H1 (cell line): Measurements from ENCODE around the gene MRPS6. TPM values are rescaled to one million over a fixed set of nuclear protein-coding genes. Genes with fewer than 3 reads are reported as not detected.

Source experiments
- CTCF ChIA-PET: fragments of 300-600 bp; sonication (Branson Sonifier 250); formaldehyde crosslinking; loops from one replicate; lab custom pipeline; 2021; ENCODE audit not compliant: partially characterized antibody; lab: Charles Lee
- POLR2A ChIA-PET: fragments of 300-600 bp; sonication (Branson Sonifier 250); formaldehyde crosslinking; loops from one replicate; lab custom pipeline; 2021; ENCODE audit warnings: inconsistent platforms; ENCODE audit not compliant: partially characterized antibody; lab: Charles Lee
- DNase-seq, 2 experiments: peaks; one replicate each; pipeline versions ENCODE4 v3.0.0 to v3.0.0-alpha.2; 2010 to 2022; ENCODE audit warnings: low spot score in 2 of 2, low read depth in 1 of 2, mixed read lengths in 1 of 2
- FAIRE-seq: peaks from 2 replicates; lab custom pipeline; 2011; peaks lifted over from hg19 to GRCh38; lab: Jason Lieb, UNC
- H2AFZ ChIP-seq: 2 replicates; pipeline ENCODE4 v1.8.1; 2012; ENCODE audit warnings: low read length, inconsistent platforms
- H2AK5ac ChIP-seq: 2 replicates; pipeline ENCODE4 v1.6.1; 2013; ENCODE audit warnings: low read depth, low read length
- H2BK120ac ChIP-seq: replicated peaks from 2 replicates; pipeline ENCODE3; 2013; ENCODE audit warnings: low read depth, low read length, inconsistent platforms
- H2BK12ac ChIP-seq: 2 replicates; pipeline ENCODE4 v1.6.1; 2013; ENCODE audit warnings: low read depth, low read length
- H2BK15ac ChIP-seq: 2 replicates; pipeline ENCODE4 v1.6.1; 2013; ENCODE audit warnings: low read length
- H2BK20ac ChIP-seq: 2 replicates; pipeline ENCODE4 v1.6.1; 2013; ENCODE audit warnings: low read length
- H2BK5ac ChIP-seq: 2 replicates; pipeline ENCODE4 v1.6.1; 2013; ENCODE audit warnings: low read depth, low read length
- H3K14ac ChIP-seq: 2 replicates; pipeline ENCODE4 v1.6.1; 2013; ENCODE audit warnings: inconsistent platforms; ENCODE audit not compliant: insufficient read length
- H3K18ac ChIP-seq: 2 replicates; pipeline ENCODE4 v1.6.1; 2013; ENCODE audit warnings: low read length; ENCODE audit errors: extremely low read depth
- H3K23ac ChIP-seq: 2 replicates; pipeline ENCODE4 v1.6.1; 2013; ENCODE audit warnings: inconsistent platforms; ENCODE audit not compliant: insufficient read length
- H3K23me2 ChIP-seq: 2 replicates; pipeline ENCODE4 v1.6.1; 2013; ENCODE audit warnings: low read depth, low read length
- H3K27ac ChIP-seq: 2 replicates; pipeline ENCODE4 v1.6.1; 2011; ENCODE audit warnings: low read depth, low read length, inconsistent platforms
- H3K27me3 ChIP-seq, 4 experiments: replicated peaks in 1 of 4; 1 replicate in 1 of 4; 2 replicates in 3 of 4; pipeline versions ENCODE4 v1.6.1 to v1.8.1; 2011 to 2013; ENCODE audit warnings: low read length in 3 of 4, mild to moderate bottlenecking in 3 of 4, inconsistent platforms in 2 of 4, mixed read lengths in 2 of 4, moderate library complexity in 1 of 4; ENCODE audit not compliant: control insufficient read depth in 3 of 4, insufficient read depth in 3 of 4; ENCODE audit errors: extremely low read depth in 1 of 4
- H3K36me3 ChIP-seq, 4 experiments: 2 replicates each; pipeline versions ENCODE4 v1.6.1 to v1.8.1; 2011 to 2013; ENCODE audit warnings: mild to moderate bottlenecking in 4 of 4, low read length in 3 of 4, moderate library complexity in 2 of 4, control low read depth in 1 of 4, inconsistent platforms in 1 of 4; ENCODE audit not compliant: insufficient read depth in 4 of 4, control insufficient read depth in 2 of 4
- H3K4ac ChIP-seq: replicated peaks from 2 replicates; pipeline ENCODE3; 2013; ENCODE audit warnings: low read length, low read depth, mixed read lengths, inconsistent platforms; ENCODE audit not compliant: insufficient read length
- H3K4me1 ChIP-seq, 4 experiments: replicated peaks in 1 of 4; 1 replicate in 1 of 4; 2 replicates in 3 of 4; pipeline versions ENCODE4 v1.6.1 to v1.8.1; 2011 to 2013; ENCODE audit warnings: low read length in 3 of 4, inconsistent platforms in 2 of 4, mixed read lengths in 1 of 4; ENCODE audit not compliant: insufficient read depth in 4 of 4, control insufficient read depth in 3 of 4
- H3K4me2 ChIP-seq, 2 experiments: 2 replicates each; pipeline versions ENCODE4 v1.6.1 to v1.8.1; 2011 to 2013; ENCODE audit warnings: low read depth in 2 of 2, low read length in 2 of 2, control low read depth in 1 of 2, inconsistent platforms in 1 of 2, mild to moderate bottlenecking in 1 of 2; ENCODE audit not compliant: insufficient read depth in 1 of 2
- H3K4me3 ChIP-seq, 4 experiments: fragments of 200-600, 300-600 bp in 1 of 4; sonication (generic), shearing (Covaris generic), sonication (Bioruptor Twin) in 1 of 4; 2 replicates each; pipeline versions ENCODE4 v1.5.1 to v1.8.1; 2011 to 2016; ENCODE audit warnings: low read length in 4 of 4, low read depth in 3 of 4, control low read depth in 2 of 4, inconsistent platforms in 2 of 4, mild to moderate bottlenecking in 2 of 4, mixed read lengths in 1 of 4, moderate library complexity in 1 of 4; ENCODE audit not compliant: insufficient read depth in 2 of 4; ENCODE audit errors: extremely low read depth in 1 of 4
- H3K56ac ChIP-seq: replicated peaks from 2 replicates; pipeline ENCODE3; 2013; ENCODE audit warnings: low read depth, mild to moderate bottlenecking, mixed read lengths, low read length, inconsistent platforms; ENCODE audit not compliant: insufficient read length
- H3K79me1 ChIP-seq: 2 replicates; pipeline ENCODE4 v1.6.1; 2013; ENCODE audit warnings: low read depth, low read length, control low read depth
- H3K79me2 ChIP-seq, 2 experiments: 2 replicates each; pipeline versions ENCODE4 v1.6.1 to v1.8.1; 2012 to 2013; ENCODE audit warnings: low read length in 2 of 2, mild to moderate bottlenecking in 2 of 2, inconsistent platforms in 1 of 2; ENCODE audit not compliant: insufficient read depth in 2 of 2, control insufficient read depth in 1 of 2
- H3K9ac ChIP-seq, 4 experiments: replicated peaks in 1 of 4; 1 replicate in 1 of 4; 2 replicates in 3 of 4; pipeline versions ENCODE4 v1.6.1 to v1.8.1; 2011 to 2013; ENCODE audit warnings: low read depth in 3 of 4, low read length in 3 of 4, control low read depth in 2 of 4, mild to moderate bottlenecking in 2 of 4, moderate library complexity in 2 of 4, inconsistent platforms in 1 of 4; ENCODE audit errors: extremely low read depth in 1 of 4
- H3K9me3 ChIP-seq, 2 experiments: 2 replicates each; pipeline versions ENCODE4 v1.6.1 to v1.8.1; 2012 to 2013; ENCODE audit warnings: mild to moderate bottlenecking in 2 of 2, moderate library complexity in 2 of 2, control low read depth in 1 of 2, inconsistent platforms in 1 of 2, low read depth in 1 of 2, low read length in 1 of 2, mixed read lengths in 1 of 2; ENCODE audit not compliant: insufficient read depth in 2 of 2
- H4K20me1 ChIP-seq, 2 experiments: replicated peaks in 1 of 2; 2 replicates each; pipeline versions ENCODE3 to v1.8.1; 2011 to 2013; ENCODE audit warnings: inconsistent platforms in 2 of 2, low read length in 2 of 2, mild to moderate bottlenecking in 1 of 2; ENCODE audit not compliant: insufficient read depth in 2 of 2, control insufficient read depth in 1 of 2
- H4K5ac ChIP-seq: 2 replicates; pipeline ENCODE4 v1.6.1; 2013; ENCODE audit warnings: low read length, low read depth, mixed read lengths, inconsistent platforms; ENCODE audit not compliant: insufficient read length
- H4K8ac ChIP-seq: 2 replicates; pipeline ENCODE4 v1.8.0; 2013; ENCODE audit warnings: mild to moderate bottlenecking, moderate library complexity, low read length, inconsistent platforms; ENCODE audit not compliant: insufficient read depth; ENCODE audit errors: extremely low read depth
- H4K91ac ChIP-seq: replicated peaks from 2 replicates; pipeline ENCODE3; 2013; ENCODE audit warnings: low read length, mixed read lengths, inconsistent platforms; ENCODE audit not compliant: insufficient read length
- ASH2L ChIP-seq: fragments of 200-600, 300-600 bp; sonication (generic); IDR thresholded peaks from one replicate; pipeline ENCODE4 v1.7.1; 2017; ENCODE audit warnings: low read length
- CREB1 ChIP-seq: IDR thresholded peaks from 2 replicates; pipeline ENCODE4 v1.6.1; 2012; ENCODE audit warnings: inconsistent platforms
- CTCF ChIP-seq, 3 experiments: IDR thresholded peaks; 1 replicate in 2 of 3; 2 replicates in 1 of 3; pipeline versions ENCODE4 v1.5.1 to v1.6.1; 2011; ENCODE audit warnings: low read length in 3 of 3, mild to moderate bottlenecking in 3 of 3, inconsistent platforms in 2 of 3, low read depth in 1 of 3, moderate library complexity in 1 of 3; ENCODE audit not compliant: insufficient read depth in 1 of 3; ENCODE audit errors: control extremely low read depth in 1 of 3
- EZH2 ChIP-seq: fragments of 200-600 bp; sonication (generic); IDR thresholded peaks from 2 replicates; pipeline ENCODE4 v1.7.1; 2012; ENCODE audit warnings: low read depth, mild to moderate bottlenecking, moderate library complexity, low read length, inconsistent platforms; ENCODE audit not compliant: severe bottlenecking
- RAD21 ChIP-seq, 2 experiments: IDR thresholded peaks in 1 of 2; conservative IDR thresholded peaks in 1 of 2; 2 replicates each; pipeline ENCODE4 v1.6.1; 2011; ENCODE audit warnings: low read depth in 2 of 2, low read length in 2 of 2, improper control_type of control experiment in 1 of 2, inconsistent platforms in 1 of 2, mild to moderate bottlenecking in 1 of 2, moderate library complexity in 1 of 2
- WGBS, 2 experiments: shearing (Covaris generic) in 1 of 2; methylation state at CpG; one replicate each; pipeline versions ENCODE4 v1.1.6 to v1.1.7; 2013 to 2015; ENCODE audit warnings: low lambda C conversion rate in 2 of 2, mixed read lengths in 2 of 2, inconsistent platforms in 1 of 2, low coverage in 1 of 2, missing lambda C conversion rate in 1 of 2; ENCODE audit not compliant: insufficient replicate concordance in 2 of 2, insufficient coverage in 1 of 2, insufficient read length in 1 of 2; ENCODE audit errors: extremely low coverage in 1 of 2, missing lambda C conversion rate in 1 of 2; 5-methylcytosine and 5-hydroxymethylcytosine counted together
- polyA plus RNA-seq, 7 experiments: library from polyadenylated mRNA; depleted of rRNA in 3 of 7; stranded (reverse) in 5 of 7; unstranded in 2 of 7; fragments of >200 nt in 5 of 7; fragments of 200-250 nt in 2 of 7; gene quantifications; 1 replicate in 5 of 7; 2 replicates in 1 of 7; 4 replicates in 1 of 7; pipeline versions ENCODE4 v1.2.1 to v1.2.3, GENCODE V29; 2011 to 2013; ENCODE audit warnings: missing spikeins in 2 of 7, mixed read lengths in 2 of 7
- total RNA-seq: library from RNA; stranded (reverse); fragmentation: NEBNext Ultra II Directional; extraction: Animal tissue kit (Norgen Biotek cat#: 25700); gene quantifications from 2 replicates; pipeline ENCODE4 v1.2.1, GENCODE V29; 2021

The MRPS6 gene
- total and polyA plus RNA-seq, 2 of the 8 experiments (the other 6 are each of a cell fraction or from before 2014, with no cell fraction given) = 62.7 to 156 TPM

- no peak overlapping the region for H3K4ac ChIP-seq
- no peak overlapping the region for H3K27ac ChIP-seq
- FAIRE-seq (peak; percentile 32), DNase-seq (peak; percentile 5 to 50)
- peak overlapping the region; percentile 71; the same call in 1 of the 2 replicates for H2BK5ac ChIP-seq
- peaks cover 0 to 21% (median 4%) of the 10 kb centered on the region in 4 experiments; a peak in 4 of 8 replicates for H3K36me3 ChIP-seq
- peak overlapping the region; percentile 50 for H4K91ac ChIP-seq
- WGBS, 2 experiments = 47% methylated on average over 17 of the region's 17 CpGs; no CpG with 5 or more reads in 1 of the 2 experiments
- CTCF ChIA-PET = interaction anchor here (0.6 to 7.9 kb wide), 22 partner anchors 8 to 218 kb away, joined by 3 to 56 read pairs (median 4); partner anchors contain the start of genes MRPS6 and SLC5A3
- 0 out of 2 replicates have a peak overlapping the region, but pooled peaks have one; percentile 4 for H2AK5ac ChIP-seq
- peak overlapping the region; percentile 54 to 78 for H3K4me2 ChIP-seq
- H3K18ac ChIP-seq = peak overlapping the region; percentile 33; the same call in 1 of the 2 replicates
- peak overlapping the region; percentile 11 for H4K5ac ChIP-seq
- no peak overlapping the region for H3K14ac ChIP-seq
- peaks cover 12 to 45% (median 37%) of the 10 kb centered on the region in 4 experiments for H3K4me1 ChIP-seq
- peak overlapping the region in 3 of 4 experiments; percentile 18 to 41 (median 21); a peak in 3 of 8 replicates for H3K4me3 ChIP-seq
- H2AFZ ChIP-seq = no peak overlapping the region
- no peaks in the 10 kb centered on the region for H3K27me3 ChIP-seq
- peak overlapping the region; percentile 48 for H3K56ac ChIP-seq
- H3K79me2 ChIP-seq = peaks cover 3 to 73% of the 10 kb centered on the region in 2 experiments
- peak overlapping the region; percentile 55; the same call in 1 of the 2 replicates for H2BK12ac ChIP-seq
- H4K8ac ChIP-seq = no peak overlapping the region
- H2BK20ac ChIP-seq = peak overlapping the region; percentile 81
- H3K23ac ChIP-seq = no peak overlapping the region
- H3K9ac ChIP-seq = peak overlapping the region in 1 of 4 experiments; percentile 45; a peak in 2 of 7 replicates
- H3K23me2 ChIP-seq = no peaks in the 10 kb centered on the region
- TF ChIP-seq RAD21 (IDR thresholded peaks at IDR 0.05 in 1 of 2, conservative IDR thresholded peaks at IDR 0.05 in 1 of 2; ENCODE audit: low read depth in 2 of 2, low read length in 2 of 2) = peak; percentile 36 to 40; a peak in 3 of 4 replicates
- TF ChIP-seq EZH2 = no peak
- peak in 2 of 3 experiments; percentile 8 to 43; a peak in 2 of 4 replicates for TF ChIP-seq CTCF (IDR thresholded peaks at IDR 0.05; ENCODE audit: control extremely low read depth in 1 of 3, insufficient read depth in 1 of 3, low read depth in 1 of 3, low read length in 3 of 3)
- peak; percentile 24 for TF ChIP-seq ASH2L
- TF ChIP-seq CREB1 = peak; percentile 10; the same call in 1 of the 2 replicates
- no peak overlapping the region for H2BK15ac ChIP-seq
- peaks cover 0 to 9% of the 10 kb centered on the region in 2 experiments for H4K20me1 ChIP-seq
- H3K79me1 ChIP-seq = peaks cover 12% of the 10 kb centered on the region
- POLR2A ChIA-PET = interaction anchor here (0.8 to 3.6 kb wide), 3 partner anchors 70 to 182 kb away, joined by 3 to 10 read pairs (median 8); no protein-coding TSS in a partner anchor
- peak overlapping the region; percentile 76 for H2BK120ac ChIP-seq
- H3K9me3 ChIP-seq = no peaks in the 10 kb centered on the region
Measured at GRCh38 chr21:34129039-34129891, 55.9 kb downstream of the MRPS6 start.
